CD4-positive, alpha-beta T cell treated with Interleukin-2 at 100 ng/mL for 4 hours (primary cell): ENCODE measurements around the gene NAA38.

Experiments
- DNase-seq: peaks from one replicate; pipeline ENCODE4 v3.0.0-alpha.2; 2020; ENCODE audit warnings: low spot score

The NAA38 gene

GRCh38 chr17:7856811-7857712, at the start of gene NAA38:
TSS of gene NAA38 (minus strand) at chr17:7857559. CDS start at chr17:7857463, 96 bp downstream.
- peak; percentile 97 for DNase-seq

GRCh38 chr17:7903154-7904103, 46.1 kb upstream of the NAA38 start:
- no peak for DNase-seq

- DNase-seq, result peak; percentile 43
These were observed 40.4 kb upstream of the NAA38 start for GRCh38 chr17:7897773-7898172.

- DNase-seq, result no peak
These were observed 39.7 kb upstream of the NAA38 start for GRCh38 chr17:7897090-7897489.

GRCh38 chr17:7894866-7895265, 37.5 kb upstream of the NAA38 start:
- no peak for DNase-seq

- no peak for DNase-seq
These were observed 36.9 kb upstream of the NAA38 start for GRCh38 chr17:7894226-7894625.

GRCh38 chr17:7893187-7893880, 36.0 kb upstream of the NAA38 start:
- no peak for DNase-seq

GRCh38 chr17:7889166-7889955, 32.0 kb upstream of the NAA38 start:
- peak; percentile 36 for DNase-seq

- DNase-seq, result peak; percentile 32
These were observed 31.0 kb upstream of the NAA38 start, which contains the start of gene CHD3 for GRCh38 chr17:7888184-7888920. TSS of gene CHD3 (plus strand) at chr17:7888789. CDS start at chr17:7889001, 212 bp downstream.

- DNase-seq, result peak; percentile 96
These were observed 30.3 kb upstream of the NAA38 start for GRCh38 chr17:7887482-7888183.

GRCh38 chr17:7887038-7887481, 29.7 kb upstream of the NAA38 start:
- no peak for DNase-seq

- peak; percentile 56 for DNase-seq
These were observed 29.1 kb upstream of the NAA38 start for GRCh38 chr17:7886227-7887037.

GRCh38 chr17:7885367-7886226, 28.2 kb upstream of the NAA38 start:
- peak; percentile 30 for DNase-seq

- DNase-seq, result peak; percentile 20
These were observed 27.4 kb upstream of the NAA38 start for GRCh38 chr17:7884581-7885366.

GRCh38 chr17:7883781-7884386, 26.5 kb upstream of the NAA38 start:
- DNase-seq, result peak; percentile 58

- DNase-seq, result no peak
These were observed 25.3 kb upstream of the NAA38 start for GRCh38 chr17:7882629-7883028.

GRCh38 chr17:7882068-7882467, 24.7 kb upstream of the NAA38 start:
- no peak for DNase-seq
